ENCODE data around the gene CMTM7. TPM values are rescaled to one million over a fixed set of nuclear protein-coding genes. Genes with fewer than 3 reads are reported as not detected.
A peak's percentile ranks its signal among the peaks of the same experiment; 100 is the strongest.

The CMTM7 gene
- total and polyA plus RNA-seq, 9 of the 15 experiments (the other 6 are each of a cell fraction or from before 2014, with no cell fraction given): 0.03 to 1.6 (median 0.42) TPM; not detected in 4

DNA sequence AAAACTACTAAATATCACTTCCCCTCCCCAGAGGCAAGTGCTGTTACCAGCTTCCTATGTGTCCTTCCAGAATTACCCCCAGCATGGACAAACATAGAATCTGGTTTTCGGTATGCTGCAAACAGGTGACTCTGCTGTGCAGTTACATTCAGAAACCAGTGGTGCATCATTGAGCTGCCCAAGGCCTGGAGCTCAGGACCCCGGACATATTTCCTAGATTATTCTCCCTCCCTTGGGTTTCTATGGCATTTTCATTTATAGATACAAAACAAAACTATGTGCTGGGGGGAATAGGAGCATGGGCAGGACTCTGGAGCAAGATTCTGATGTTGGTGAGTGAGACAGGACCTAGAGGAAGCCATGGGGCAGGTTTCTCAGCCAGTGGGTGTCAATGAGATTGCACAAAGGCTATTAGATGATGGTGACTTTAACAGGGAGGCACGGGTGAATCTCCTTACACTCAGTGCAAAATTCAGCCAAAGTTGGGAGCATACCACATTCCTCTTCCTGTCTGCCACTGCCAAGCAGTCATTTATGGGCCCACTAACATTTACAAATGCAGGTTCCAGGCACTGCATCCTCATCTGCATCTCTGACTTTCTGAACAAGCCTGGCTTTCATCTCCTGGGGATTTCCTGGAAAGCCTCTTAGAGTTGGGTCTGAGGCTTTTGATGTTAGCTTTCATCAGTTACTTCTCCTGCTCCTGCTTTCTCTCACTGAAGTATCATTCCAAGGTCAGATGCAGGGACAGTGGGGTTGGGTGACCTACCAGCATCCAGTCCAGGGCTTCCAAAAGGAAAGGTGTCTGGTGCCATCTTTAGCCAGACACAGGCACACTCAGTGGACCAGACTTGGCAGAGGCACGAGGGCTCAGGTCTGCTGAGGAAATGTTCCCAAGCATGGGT, 44.5 kb downstream of the CMTM7 start:
- H3K27ac ChIP-seq (ENCODE audit: extremely low read depth, low read depth, low read length): no peak overlapping the region
- no peaks in the 10 kb centered on the region for H3K9me3 ChIP-seq (replicated peaks; ENCODE audit: control insufficient read depth, insufficient read depth, low read depth, low read length)
- H4K20me1 ChIP-seq (replicated peaks; ENCODE audit: control insufficient read depth, insufficient read depth, low read length): no peaks in the 10 kb centered on the region
- H3K79me2 ChIP-seq (ENCODE audit: control insufficient read depth, insufficient read depth, low read length): no peaks in the 10 kb centered on the region
- no peak overlapping the region for H3K4me3 ChIP-seq
- intact Hi-C loops (cut with micrococcal nuclease): no loop called here
- no peak for FAIRE-seq
- H3K4me1 ChIP-seq (replicated peaks in 1 of 2; ENCODE audit: control insufficient read depth in 2 of 2, insufficient read depth in 2 of 2, low read length in 2 of 2): no peaks in the 10 kb centered on the region
- H3K9ac ChIP-seq (ENCODE audit: insufficient read depth in 1 of 2, low read depth in 2 of 2, low read length in 2 of 2): no peak overlapping the region
- peaks cover 20 to 42% of the 10 kb centered on the region in 2 experiments for H3K27me3 ChIP-seq (ENCODE audit: control insufficient read depth in 2 of 2, insufficient read depth in 2 of 2, low read length in 2 of 2)
- BruUV-seq (replicated peaks): no TSS peak
- POLR2A ChIA-PET: interaction anchor here (0.6 to 0.8 kb wide), 2 partner anchors 136 to 1005 kb away, joined by 3 read pairs; no protein-coding TSS in a partner anchor
- CTCF ChIA-PET (ENCODE audit: low intra/inter-chr PET ratio): no interaction called here
- no peaks in the 10 kb centered on the region for H3K36me3 ChIP-seq (ENCODE audit: control insufficient read depth, insufficient read depth, low read length)
- in situ Hi-C loops (cut with MboI): no loop called here
- DNase-seq (ENCODE audit: extremely low read depth in 1 of 4, low spot score in 3 of 4): no peak
- no peak overlapping the region for H2AFZ ChIP-seq (ENCODE audit: low read depth, low read length)
- H3K4me2 ChIP-seq (ENCODE audit: insufficient read depth, low read length): no peak overlapping the region
- H3K9me1 ChIP-seq (ENCODE audit: control insufficient read depth, insufficient read depth, low read length): no peaks in the 10 kb centered on the region
- WGBS (ENCODE audit: insufficient coverage, low coverage, missing lambda C conversion rate): 1% methylated on average over 4 of the region's 4 CpGs
- peak; percentile 58; the same call in 1 of the 3 replicates for ATAC-seq
- TF ChIP-seq U2AF1 (optimal IDR thresholded peaks at IDR 0.05; ENCODE audit: low read depth, low read length) (no peak), GATAD2A (IDR thresholded peaks at IDR 0.05) (no peak), ZBTB1 (CRISPR knock-in tag; IDR thresholded peaks at IDR 0.05; ENCODE audit: borderline replicate concordance, low read depth) (no peak), ZZZ3 (IDR thresholded peaks at IDR 0.05) (no peak), POLR2B (IDR thresholded peaks at IDR 0.05; ENCODE audit: low read depth, partially characterized antibody) (no peak), RNF2 (IDR thresholded peaks at IDR 0.05) (no peak), MCM2 (IDR thresholded peaks at IDR 0.05; ENCODE audit: low read depth) (no peak), SRSF7 (optimal IDR thresholded peaks at IDR 0.05; ENCODE audit: low read depth, low read length) (no peak), PTBP1 (IDR thresholded peaks at IDR 0.05; ENCODE audit: low read depth, low read length) (no peak), PCBP1 (IDR thresholded peaks at IDR 0.05; ENCODE audit: low read depth, low read length, poor library complexity, severe bottlenecking) (no peak), RHOXF2B (CRISPR knock-in tag; conservative IDR thresholded peaks at IDR 0.05) (no peak), MYC (IDR thresholded peaks at IDR 0.05; ENCODE audit: low read depth, low read length) (no peak), MYC (CRISPR knock-in tag; IDR thresholded peaks at IDR 0.05; ENCODE audit: borderline replicate concordance, low read depth) (no peak), ZNF766 (CRISPR knock-in tag; conservative IDR thresholded peaks at IDR 0.05) (no peak), ZNF586 (CRISPR knock-in tag; conservative IDR thresholded peaks at IDR 0.05) (no peak)
- TF ChIP-seq, protein P1, sequence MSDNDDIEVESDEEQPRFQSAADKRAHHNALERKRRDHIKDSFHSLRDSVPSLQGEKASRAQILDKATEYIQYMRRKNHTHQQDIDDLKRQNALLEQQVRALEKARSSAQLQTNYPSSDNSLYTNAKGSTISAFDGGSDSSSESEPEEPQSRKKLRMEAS (CRISPR knock-in tag; IDR thresholded peaks at IDR 0.05): no peak
- TF ChIP-seq, protein P2, sequence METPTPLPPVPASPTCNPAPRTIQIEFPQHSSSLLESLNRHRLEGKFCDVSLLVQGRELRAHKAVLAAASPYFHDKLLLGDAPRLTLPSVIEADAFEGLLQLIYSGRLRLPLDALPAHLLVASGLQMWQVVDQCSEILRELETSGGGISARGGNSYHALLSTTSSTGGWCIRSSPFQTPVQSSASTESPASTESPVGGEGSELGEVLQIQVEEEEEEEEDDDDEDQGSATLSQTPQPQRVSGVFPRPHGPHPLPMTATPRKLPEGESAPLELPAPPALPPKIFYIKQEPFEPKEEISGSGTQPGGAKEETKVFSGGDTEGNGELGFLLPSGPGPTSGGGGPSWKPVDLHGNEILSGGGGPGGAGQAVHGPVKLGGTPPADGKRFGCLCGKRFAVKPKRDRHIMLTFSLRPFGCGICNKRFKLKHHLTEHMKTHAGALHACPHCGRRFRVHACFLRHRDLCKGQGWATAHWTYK (CRISPR knock-in tag; IDR thresholded peaks at IDR 0.05): no peak
- TF ChIP-seq, protein P3, sequence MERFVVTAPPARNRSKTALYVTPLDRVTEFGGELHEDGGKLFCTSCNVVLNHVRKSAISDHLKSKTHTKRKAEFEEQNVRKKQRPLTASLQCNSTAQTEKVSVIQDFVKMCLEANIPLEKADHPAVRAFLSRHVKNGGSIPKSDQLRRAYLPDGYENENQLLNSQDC (CRISPR knock-in tag; IDR thresholded peaks at IDR 0.05): no peak
- TF ChIP-seq, protein P4, sequence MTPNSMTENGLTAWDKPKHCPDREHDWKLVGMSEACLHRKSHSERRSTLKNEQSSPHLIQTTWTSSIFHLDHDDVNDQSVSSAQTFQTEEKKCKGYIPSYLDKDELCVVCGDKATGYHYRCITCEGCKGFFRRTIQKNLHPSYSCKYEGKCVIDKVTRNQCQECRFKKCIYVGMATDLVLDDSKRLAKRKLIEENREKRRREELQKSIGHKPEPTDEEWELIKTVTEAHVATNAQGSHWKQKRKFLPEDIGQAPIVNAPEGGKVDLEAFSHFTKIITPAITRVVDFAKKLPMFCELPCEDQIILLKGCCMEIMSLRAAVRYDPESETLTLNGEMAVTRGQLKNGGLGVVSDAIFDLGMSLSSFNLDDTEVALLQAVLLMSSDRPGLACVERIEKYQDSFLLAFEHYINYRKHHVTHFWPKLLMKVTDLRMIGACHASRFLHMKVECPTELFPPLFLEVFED (CRISPR knock-in tag; conservative IDR thresholded peaks at IDR 0.05): no peak

Data from K562 (cell line).